ENCODE results near the gene EEFSEC.
A peak's percentile ranks its signal among the peaks of the same experiment; 100 is the strongest.

DNA sequence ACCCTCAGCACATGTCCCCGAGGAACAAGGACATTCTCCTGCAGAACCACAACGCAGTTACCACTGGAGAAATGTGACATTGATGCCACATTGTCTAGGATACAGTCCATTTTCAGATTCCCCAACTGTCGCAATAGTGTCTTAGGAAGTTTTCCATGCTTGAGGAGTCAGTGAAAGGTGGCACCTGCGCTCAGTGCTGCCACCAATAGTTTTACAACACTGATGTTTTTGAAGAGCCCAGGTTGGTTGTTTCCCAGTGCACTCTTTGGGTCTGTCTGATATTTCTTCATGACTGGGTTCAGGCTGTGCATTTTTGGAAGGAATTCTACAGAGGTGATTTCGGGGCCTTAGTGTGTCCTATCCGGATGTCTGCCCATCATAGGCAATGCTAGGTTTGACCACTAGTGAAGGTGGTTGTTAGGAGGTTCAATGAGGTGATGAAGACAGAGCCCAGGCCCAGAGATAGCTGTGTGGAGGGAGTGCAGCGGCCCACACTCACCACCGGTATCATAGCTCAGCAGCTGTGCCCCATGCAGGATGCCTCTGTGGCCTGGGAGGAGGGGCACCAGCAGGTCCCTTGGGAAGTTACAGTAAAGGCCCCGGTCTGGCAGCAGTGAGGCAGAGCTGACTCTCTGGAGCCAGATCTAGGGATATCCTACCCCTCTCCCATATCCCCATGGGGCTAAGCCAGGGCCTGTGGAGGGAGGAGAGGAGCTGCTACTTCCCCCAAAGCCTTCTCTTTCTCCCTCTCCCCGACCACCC is 216.8 kb downstream of the EEFSEC start:
- TF ChIP-seq, protein P1, sequence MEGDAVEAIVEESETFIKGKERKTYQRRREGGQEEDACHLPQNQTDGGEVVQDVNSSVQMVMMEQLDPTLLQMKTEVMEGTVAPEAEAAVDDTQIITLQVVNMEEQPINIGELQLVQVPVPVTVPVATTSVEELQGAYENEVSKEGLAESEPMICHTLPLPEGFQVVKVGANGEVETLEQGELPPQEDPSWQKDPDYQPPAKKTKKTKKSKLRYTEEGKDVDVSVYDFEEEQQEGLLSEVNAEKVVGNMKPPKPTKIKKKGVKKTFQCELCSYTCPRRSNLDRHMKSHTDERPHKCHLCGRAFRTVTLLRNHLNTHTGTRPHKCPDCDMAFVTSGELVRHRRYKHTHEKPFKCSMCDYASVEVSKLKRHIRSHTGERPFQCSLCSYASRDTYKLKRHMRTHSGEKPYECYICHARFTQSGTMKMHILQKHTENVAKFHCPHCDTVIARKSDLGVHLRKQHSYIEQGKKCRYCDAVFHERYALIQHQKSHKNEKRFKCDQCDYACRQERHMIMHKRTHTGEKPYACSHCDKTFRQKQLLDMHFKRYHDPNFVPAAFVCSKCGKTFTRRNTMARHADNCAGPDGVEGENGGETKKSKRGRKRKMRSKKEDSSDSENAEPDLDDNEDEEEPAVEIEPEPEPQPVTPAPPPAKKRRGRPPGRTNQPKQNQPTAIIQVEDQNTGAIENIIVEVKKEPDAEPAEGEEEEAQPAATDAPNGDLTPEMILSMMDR (conservative IDR thresholded peaks at IDR 0.05; ENCODE audit: low read length): peak; percentile 51
- no peak for TF ChIP-seq EZH2phosphoT487 (IDR thresholded peaks at IDR 0.05; ENCODE audit: borderline replicate concordance, low read depth, low read length)

Data from OCI-LY7 (cell line).